Hematopoietic multipotent progenitor cell treated with erythropoietin and hydrocortisone succinate and interleukin-3 and kit ligand, for 4 days (in vitro differentiated cells): ENCODE results near the gene ACOX2.
A peak's percentile ranks its signal among the peaks of the same experiment; 100 is the strongest.
"Not testable (repeated sequence)": the region's sequence is repeated elsewhere in the genome, so short reads cannot be mapped to it uniquely, and the experiment has no call there.

Experiments used
- DNase-seq: peaks from one replicate; pipeline ENCODE4 v3.0.0-alpha.2; 2015

Gene ACOX2

DNA sequence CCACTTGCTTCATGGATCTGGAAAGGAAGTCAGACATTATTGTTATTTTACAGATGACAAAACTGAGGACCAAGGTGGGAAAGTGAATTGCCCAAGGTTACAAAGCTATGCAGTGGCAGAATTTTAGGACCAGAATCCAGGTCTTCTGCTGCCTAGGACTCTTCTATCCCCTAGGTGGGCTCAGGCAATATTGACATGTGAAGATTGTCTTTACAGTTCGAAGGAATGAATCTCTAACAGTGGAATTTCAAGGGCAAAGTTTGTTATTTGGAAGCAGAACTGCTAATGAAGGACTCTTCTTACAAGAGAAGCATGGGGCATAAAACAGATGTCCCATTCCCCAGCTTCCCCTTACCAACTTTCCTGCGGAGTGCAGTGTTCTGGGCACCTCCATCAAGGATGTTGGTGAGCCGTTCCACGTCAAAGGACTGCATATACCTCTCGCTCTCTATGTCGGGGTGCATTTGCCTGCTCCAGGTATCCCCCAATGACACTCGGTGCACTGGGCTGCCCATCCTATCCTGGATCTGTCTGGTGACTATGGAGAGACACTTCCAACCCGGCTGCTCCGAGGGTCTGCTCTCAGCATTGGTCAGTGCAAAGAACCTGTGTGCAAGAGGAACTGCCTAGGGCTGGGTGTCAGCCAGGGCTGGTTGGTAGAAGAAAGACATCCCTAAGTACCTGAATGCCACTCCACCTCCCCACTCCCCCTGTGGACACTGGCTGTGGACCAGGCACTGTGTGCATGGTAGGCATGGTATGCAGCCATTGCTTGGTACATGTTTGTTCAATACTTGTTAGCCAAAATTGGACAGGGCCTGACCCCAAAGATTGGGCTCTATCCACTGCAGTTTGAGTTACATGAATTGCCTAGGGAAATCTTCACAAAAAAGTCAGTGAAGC, 2.1 kb downstream of the ACOX2 start:
- no peak for DNase-seq

DNA sequence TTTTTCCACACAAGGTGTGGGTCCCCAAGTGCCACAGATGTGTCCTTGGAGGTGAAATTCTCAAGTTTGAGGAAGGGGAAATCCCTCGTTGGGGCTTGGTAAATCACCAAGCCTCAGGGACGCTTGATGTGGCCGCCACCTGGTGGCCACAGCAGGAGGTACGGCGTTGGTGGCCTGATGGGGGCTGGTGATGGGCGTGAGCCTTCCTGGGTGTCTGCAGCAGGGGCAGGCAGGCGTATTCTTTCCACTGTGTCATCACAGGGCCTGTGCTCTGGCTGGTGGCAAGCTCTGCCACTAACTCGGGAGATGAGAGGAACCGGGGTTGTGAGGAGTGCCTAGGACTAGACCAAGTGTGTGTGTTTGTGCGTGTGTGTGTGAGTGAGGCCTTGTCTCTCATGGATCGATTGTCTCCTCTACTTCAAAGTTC, 4.2 kb downstream of the ACOX2 start:
- DNase-seq = peak; percentile 89

DNA sequence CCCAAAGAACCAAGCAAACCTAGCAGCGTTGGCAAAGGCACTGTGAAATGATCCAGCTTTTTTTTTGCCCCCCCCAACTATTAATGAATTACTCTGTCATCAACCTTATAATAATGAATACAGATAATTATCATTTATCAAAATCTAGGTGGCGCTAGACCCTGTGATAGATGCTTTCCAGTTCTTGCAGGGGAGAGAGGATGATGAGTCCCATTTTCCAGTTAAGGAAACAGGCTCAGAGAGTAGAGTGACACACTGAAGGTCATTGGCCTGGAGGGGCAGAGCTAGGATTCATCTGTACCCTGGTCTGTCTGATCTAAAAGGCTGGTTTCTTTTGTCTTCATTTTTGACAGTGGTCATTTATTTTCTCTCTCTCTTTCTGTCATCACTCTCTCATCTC, 5.0 kb downstream of the ACOX2 start:
- DNase-seq = no peak

DNA sequence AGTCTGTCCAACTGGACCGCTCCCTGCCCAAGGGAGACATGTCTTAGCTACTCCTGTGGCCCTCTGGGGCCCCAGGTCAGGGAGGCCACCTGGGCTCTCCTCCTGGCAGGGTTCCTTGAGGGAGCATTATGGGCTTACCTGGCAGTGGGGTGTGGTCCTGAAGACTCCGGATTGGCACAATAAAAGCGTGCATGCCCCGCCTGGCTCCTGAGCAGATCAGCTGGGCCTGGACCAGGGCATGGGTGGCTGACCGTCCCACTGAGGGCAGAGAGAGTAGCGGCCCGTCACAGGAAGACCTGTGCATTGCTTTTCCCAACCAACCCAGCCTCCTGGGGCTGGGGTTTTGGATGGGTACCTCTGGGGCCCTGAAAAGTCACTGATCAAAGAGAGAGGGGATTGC, 5.4 kb downstream of the ACOX2 start:
- DNase-seq = no peak

DNA sequence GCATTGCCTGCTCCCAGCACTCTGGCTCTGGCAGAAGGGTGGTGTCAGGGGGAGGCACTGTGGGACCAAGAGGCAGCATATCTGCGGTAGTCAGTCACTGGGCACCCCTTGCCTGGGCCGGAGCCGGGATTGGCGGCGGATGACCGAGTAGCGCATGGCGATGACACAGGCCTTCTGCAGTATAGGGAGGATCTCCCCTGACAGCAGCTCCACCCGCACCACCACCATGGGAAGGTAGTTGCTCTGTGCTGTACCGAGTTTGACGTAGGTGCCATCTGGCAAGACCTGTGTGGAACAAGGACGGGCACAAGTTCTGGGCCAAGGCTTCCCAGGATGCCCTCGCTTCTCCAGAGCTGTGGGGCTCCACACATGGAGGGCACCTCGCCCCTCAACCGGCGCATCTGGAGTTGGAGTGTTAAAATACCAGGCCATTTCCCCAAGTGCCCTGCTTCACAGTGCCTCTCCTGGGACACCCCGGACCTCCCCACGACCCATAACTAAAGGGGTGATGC, 6.6 kb downstream of the ACOX2 start:
- DNase-seq = no peak

DNA sequence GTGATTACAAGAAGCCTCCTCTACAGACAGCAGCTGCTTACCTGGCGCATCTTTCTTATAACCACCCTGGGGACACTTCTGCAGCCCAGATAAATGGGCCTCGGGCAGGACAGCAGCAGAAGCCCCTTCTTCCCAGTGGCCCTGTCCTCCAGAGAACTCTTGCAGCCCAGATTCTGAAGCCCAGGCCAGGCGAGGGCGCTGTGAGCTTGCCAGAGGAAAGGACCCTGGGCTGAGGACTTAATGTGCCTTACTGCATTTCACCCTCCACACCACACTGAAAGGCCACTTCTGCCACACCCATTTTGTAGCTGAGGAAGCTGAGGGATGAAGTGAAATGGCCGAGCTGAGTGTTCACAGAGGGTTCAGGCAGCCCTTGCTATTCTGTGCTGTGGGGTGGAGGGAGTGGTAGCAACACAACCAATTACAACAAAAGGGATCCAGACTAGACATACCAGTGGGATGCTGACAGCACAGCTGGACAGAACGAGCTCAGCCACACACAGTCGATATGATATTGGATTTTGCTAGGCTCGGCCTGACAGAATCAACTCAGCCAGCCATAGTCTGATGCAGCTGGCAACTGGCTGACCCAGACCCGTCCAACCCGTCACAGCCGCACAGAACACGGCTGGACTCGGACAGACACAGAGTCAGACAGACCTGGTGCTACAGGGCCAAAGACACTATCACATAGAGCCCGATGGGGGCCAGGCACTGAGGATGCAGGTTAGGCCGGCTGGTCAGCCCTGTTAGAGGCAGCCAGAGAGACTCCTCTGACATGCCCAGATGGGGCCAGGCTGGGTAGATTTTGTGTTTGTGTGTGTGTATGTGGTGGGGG, 7.3 kb downstream of the ACOX2 start:
- peak; percentile 53 for DNase-seq

DNA sequence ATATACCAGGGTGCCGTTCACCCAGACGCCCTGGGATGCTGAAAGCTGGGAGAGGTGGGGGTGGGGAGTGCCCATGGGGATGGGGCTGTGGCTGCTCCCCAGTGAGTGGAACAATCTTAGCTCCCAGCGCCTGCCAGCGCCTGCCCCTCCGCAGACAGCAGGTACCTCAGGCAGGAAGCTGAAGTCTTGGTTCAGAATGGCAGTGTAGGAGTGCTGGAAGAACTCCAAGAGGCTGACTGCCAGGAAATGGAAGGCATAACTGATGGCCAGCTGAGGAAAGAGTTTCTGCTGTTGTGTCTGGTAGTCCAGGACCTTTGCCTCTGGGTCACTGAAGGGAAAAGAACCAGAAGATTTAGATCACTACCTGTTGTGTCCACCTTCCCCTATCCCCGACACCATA, 8.4 kb downstream of the ACOX2 start:
- DNase-seq = no peak

DNA sequence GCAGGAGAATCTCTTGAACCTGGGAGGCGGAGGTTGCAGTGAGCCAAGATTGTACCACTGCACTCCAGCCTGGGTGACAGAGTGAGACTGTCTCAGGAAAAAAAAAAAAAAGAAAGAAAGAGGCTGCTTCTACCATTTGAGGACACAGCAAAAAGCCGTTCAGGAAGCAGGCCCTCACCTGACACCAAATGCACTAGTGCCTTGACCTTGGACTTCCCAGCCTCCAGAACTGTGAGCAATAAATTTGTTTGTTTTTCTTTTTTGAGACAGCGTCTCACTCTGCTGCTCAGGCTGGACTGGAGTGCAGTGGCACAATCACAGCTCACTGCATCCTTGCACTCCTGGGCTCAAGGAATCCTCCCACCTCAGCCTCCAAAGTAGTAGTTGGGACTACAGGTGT, 9.6 kb downstream of the ACOX2 start:
- not testable (repeated sequence) for DNase-seq

DNA sequence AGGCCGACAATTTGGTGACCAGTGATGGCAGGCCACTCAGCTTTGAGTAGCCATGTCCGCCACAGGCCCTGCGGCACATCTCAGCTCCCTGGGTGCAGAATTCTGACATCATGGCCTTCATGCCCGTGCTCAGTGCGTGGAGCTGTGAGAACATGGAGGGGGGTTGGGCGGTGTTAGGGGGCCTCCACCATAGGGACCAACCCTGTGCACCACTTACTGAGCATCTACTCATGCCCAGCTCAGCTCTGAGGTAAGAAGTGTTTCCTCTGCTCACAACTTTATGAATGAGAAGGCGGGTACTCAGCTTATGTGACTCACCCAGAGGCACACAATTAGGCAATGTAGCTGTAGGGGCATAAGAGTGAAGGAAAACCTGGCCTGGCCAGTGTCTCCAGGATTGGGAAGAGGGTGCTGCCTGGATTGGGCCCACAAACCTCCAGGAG, 10.5 kb downstream of the ACOX2 start:
- peak; percentile 61 for DNase-seq

DNA sequence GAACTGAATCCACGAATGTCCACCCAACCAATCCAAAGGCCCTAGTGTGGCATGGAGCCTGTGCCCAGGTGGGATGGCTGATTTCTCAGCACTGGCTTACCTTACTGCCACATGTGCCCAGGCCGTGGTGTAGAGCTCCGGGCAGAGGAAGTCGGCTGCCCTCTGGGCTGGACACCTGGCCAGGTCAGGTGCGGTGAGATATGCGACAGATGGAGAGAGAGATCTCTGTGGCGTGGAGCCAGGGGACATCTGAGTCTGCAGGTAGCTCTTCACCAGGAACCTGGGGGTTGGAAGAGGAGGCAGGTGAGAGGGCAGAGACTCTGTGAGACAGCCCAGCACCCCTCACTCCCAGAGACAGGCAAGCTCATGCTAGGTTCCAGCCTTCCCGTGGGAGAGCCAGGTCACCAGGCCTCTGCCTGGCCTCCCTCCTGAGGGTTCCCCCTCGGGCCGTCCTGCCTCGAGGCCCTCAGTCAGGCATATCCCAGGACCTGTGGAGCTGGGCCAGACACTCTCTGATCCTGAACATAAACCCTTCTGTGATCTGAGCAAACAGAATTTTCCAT, 12.6 kb downstream of the ACOX2 start:
- no peak for DNase-seq

DNA sequence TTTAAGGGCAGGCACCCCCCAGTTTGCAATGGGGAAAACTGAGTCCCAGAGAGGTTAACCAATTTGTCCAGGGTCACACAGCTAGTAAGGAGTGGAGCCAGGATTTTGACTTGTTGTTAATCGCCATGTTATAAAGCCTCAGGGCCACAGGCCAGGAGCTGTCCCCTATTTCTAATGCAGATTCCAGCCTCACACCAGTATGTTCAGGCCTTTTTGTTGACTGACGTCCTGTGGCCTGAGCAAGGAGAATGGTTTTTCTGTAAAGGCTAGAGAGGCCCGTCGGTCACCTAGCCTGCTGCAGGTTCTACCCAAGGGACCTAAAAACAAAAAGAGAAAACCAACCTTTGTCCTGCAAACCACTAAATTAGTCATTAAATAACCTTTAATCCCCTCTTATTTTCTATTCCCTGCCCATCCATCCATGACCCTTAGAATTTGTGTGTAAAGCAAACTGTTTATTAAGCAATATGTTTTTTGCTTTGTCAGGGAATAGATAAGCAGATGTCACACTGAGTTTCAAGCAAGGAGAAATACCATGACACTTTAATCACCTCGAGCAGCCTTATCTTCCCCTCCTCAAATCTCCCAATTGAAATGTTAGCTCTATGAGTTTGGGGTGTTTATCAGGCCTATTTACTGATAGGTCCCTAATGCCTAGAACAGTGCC, 14.1 kb downstream of the ACOX2 start:
- peak; percentile 50 for DNase-seq

DNA sequence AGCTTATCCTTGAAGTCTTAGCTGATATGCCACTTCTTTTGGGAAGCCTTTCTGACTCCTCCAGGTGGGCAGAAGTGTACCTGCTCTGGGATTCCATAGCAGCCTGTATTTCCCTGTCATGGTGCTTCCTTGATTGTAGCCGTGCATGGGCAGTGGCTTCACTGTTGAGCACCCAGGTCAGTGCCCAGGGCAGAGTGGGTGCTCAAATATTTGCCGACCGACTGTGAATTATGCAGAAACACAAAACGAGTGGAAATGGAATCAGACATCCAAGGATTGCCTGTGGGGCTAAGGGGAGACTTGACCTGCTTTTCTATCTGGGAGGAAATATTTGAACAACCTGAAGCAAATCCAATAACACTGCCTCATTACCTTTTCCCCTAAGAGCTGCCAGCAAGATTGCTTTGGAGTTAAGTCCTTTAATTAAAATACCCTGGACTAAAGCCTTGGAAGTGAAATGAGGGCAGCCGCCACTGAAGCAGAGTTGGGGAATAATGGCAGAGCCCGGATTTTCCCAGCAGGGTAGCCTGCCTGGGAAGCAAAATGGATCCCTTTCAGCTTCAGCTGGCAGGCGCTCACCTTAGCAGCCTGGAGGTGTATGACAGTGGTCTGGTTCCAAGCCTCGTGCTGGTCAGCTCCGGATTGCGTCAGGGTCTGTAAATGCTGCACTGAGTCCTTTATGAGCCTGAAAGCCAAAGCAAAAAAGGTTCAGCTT, 14.9 kb downstream of the ACOX2 start:
- DNase-seq = no peak

DNA sequence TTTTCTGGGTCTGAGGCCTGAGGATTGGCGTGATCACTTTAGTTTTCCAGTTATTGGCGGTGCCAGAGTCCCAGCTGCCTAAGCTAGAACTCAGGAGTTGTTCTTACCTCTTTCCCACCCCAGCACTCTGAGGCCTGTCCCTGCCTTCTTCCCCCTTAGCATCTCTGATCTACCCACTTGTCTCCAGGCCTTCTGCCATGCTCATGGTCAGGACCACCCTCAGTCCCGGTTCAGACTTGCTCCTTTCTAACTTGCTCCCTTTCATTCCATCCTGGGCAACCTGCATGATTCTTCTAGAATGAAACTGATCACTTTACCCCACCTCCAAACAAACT, 15.7 kb downstream of the ACOX2 start:
- DNase-seq = no peak

DNA sequence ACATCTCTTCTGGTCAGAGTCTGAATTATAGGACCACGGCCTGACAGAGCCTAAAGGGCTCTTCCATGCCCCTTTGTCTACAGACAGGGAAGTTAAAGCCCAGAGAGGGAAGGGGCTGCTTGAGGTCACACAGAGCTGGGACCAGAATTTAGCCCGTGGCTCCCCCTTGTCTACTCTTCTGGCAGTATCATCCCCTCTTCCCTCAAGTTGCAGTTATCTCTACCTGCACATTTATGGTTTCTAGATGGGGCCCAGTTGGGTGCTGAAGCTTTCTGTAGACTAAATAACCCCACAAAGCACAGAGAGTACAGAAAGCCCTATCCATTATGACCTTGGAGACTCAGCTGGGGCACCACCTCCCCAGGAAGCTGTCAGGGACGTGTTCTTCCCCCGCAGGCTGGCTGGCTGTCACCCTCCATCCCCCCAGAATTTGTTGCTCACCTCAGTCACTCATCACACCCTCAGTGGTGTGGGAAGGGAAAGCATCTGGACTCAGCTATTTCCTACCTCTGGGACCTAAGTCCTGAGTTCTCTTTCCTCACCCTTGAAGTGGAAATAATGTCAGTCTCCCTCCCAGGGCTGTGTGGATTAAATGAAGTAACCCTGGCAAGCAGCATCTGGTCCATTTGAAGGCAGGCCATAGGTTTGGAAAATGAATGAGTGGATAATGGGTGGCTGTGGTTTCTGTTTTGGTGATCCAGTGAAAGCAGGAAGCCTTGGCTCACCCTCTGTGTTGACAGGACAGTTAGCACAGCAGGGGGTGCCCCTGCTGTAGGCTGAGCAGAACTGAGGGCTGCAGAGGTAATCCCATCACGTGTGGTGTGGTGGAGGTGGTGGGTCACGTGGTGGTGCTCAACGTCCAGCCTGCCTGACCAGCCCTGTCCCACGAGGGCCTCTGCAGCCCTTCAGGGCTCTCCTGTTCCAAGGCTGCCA, 16.3 kb downstream of the ACOX2 start:
- DNase-seq = peak; percentile 18

DNA sequence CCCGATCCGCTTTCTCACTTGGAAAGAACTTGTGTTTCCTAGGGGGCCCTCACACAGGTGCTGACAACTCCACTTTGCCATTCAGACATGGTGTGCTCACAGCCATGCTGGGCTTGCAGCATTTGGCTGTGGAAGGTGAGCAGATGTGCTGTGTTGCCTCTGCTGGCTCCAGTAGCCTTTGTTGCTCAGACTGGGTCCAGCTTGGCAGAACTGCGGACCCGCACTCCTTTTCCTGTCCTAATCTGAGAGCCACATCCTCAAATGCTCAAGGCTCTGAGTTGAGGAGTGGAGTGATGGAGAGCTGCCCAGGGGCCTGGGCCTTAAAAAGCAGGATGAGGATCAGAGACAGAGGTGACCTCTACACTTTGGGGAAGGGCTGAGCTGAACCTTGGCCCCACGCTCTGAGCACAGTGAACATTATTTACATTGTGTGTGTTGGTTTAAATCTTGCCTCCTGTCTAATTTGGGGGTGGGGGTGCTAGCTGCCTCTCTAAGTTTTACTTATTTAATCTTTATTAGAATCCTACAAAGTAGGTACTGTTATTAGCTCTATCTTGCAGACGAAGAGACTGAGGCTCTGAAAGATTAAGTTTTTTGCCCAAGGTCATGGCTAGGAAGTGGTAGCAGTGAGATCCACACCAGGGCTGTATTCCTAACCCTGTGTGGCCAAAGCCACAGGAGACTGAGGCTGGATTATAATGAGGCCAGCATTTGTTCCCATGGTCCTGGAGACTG, 17.2 kb downstream of the ACOX2 start:
- no peak for DNase-seq

DNA sequence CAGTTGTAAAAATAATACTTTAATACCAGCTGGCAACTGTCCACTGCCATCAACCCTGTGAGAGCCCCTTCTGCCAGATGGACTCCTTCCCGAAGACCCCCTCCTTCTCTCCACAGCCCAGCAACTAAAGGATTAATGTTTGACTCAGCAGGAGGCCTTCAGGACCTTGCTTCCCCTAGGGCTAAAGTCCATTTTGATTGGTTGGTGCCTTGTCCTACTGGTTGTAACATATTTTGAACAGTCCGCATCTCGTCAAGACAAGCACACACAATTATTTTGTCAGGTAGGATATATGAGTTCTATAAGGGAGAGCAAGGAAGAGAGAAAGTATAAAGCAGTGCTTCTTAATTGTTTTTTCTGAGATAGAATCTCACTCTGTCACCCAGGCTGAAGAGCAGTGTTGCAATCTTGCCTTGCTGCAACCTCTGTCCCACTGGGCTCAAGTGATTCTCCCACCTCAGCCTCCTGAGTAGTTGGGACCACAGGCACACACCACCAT, 18.6 kb downstream of the ACOX2 start:
- DNase-seq = no peak

DNA sequence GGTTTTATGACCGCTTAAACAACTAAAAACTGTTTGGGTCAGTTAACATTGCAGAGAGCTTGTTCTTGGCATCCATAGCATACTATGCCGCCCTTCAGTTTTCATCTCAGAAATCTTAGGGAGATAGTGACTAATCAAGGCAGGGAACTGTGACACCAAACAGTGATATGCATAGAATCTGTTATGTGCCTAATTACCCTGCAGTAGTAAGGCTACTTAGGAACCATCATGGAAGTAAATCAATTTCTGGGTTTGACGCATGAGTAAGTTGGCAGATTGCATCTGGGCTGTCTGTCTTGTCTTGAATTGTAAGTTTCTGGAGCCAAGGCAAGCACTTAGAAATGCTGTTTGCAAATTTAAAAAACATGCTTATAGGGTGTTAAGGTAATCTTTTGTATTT, 22.6 kb downstream of the ACOX2 start:
- no peak for DNase-seq

DNA sequence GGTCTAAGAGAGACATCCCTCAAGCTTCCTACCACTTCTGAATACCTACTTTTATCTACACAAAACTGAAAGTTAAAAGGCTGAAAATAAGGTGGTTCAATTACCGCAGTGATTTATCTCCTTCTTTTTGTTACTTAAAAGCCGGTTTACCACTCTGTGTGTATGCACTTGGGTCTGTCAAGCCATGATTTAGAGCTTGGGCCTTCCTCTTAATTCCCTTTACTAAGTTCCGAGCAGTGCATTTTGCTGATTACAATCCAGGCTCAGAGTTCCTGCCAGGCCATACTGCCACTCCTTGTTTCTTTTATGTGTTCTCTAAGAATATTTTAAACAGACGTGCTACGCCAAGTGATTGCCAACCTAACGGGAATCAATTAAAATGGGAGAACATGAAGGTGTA, 28.6 kb downstream of the ACOX2 start:
- no peak for DNase-seq

DNA sequence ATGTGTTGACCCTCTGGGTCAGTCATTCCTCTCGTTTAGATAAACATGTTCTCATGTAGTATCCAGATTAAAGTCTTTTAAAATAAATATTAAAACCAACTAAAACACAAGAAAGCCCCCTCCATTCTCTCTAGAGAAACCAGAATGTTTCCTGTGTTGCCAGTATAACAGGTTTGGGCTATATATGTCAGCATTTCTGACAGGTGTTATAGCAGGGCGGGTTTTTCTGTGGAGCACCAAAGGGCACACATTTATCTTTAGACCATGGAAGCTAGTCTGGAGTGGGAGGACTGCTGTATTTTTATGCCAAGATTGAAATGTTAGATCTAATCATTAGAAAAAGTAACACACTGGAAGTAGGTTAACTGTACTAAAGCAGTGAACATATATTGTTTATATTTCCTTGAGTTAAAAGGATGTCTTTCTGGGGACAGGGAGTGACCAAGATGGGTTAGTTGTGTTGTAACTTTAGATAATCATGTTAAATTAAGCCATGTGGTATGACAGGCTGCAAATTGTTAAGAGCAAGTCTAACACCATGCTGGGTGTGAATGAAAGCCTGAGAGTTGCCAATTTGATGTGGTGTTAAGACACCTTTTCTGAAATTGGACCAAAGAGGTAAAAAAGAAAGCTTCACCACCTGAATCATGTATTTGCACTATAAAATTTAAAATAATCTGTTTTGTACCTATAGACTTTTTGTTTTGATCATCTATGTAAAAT, 29.5 kb downstream of the ACOX2 start:
- no peak for DNase-seq

DNA sequence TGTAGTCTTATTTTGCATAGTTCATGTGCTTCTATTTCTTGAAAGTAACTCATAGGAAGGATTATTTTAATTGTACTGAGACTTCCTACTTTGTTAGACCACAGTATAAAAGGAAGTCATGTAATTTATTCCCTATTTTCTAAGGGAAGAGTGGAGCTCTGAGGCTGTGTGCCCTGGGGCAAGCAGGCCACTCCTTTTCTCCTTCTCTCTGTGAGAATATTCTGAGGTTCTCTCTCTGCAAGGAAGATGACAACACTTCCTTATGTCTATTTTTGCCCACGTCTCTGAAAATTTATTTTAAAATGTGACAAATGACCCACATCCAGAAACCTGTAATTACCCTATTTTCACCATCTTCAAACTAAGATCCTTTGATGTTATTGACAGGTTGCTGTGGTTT, 34.1 kb downstream of the ACOX2 start:
- DNase-seq = no peak
